Measurements from ENCODE around the gene LRRC45. TPM values are rescaled to one million over a fixed set of nuclear protein-coding genes. Genes with fewer than 3 reads are reported as not detected.
A peak's percentile ranks its signal among the peaks of the same experiment; 100 is the strongest.

The LRRC45 gene
- total and polyA plus RNA-seq, 2 of the 4 experiments (the other 2 are of a cell fraction): 7.2 to 10.2 TPM

- DNase-seq: peak; percentile 10
Observed at GRCh38 chr17:82013341-82013740, 9.8 kb upstream of the LRRC45 start.

More at GRCh38 chr17:82013341-82013740, 9.8 kb upstream of the LRRC45 start:
- no peak overlapping the region for H4K91ac ChIP-seq (ENCODE audit: insufficient read depth, low read depth, low read length)
- H4K5ac ChIP-seq (ENCODE audit: low read depth, low read length): no peak overlapping the region
- no TSS peak for BruUV-seq (replicated peaks)
- H3K14ac ChIP-seq (replicated peaks; ENCODE audit: low read depth, low read length): no peak overlapping the region
- H3K56ac ChIP-seq (ENCODE audit: extremely low read depth, insufficient read depth, low read length): no peak overlapping the region
- no peak overlapping the region for H2BK20ac ChIP-seq (ENCODE audit: low read depth, low read length)
- 44% methylated on average over 7 of the region's 22 CpGs; no CpG with 5 or more reads in 1 of the 2 experiments for WGBS, 2 experiments (ENCODE audit: extremely low coverage in 2 of 2, insufficient read length in 1 of 2)
- H3K9me1 ChIP-seq (ENCODE audit: insufficient read depth, low read length): no peaks in the 10 kb centered on the region
- peaks cover 7% of the 10 kb centered on the region; the same call in 1 of the 2 replicates for H3K36me3 ChIP-seq (ENCODE audit: control insufficient read depth, insufficient read depth, low read length)
- H2AK5ac ChIP-seq (ENCODE audit: low read depth, low read length): no peak overlapping the region
- no peak overlapping the region for H4K8ac ChIP-seq (ENCODE audit: low read depth in 2 of 2, low read length in 2 of 2)
- H3K79me1 ChIP-seq (ENCODE audit: low read depth in 1 of 2, low read length in 2 of 2): no peaks in the 10 kb centered on the region
- H3K18ac ChIP-seq (ENCODE audit: low read depth, low read length): no peak overlapping the region
- ChIA-PET POLR2A (ENCODE audit: unreplicated experiment) (no interaction called here), CTCF (interaction anchor here (1.3 kb wide), 1 partner anchor 54 kb away, joined by 3 read pairs; no protein-coding TSS in a partner anchor)
- intact Hi-C loops (cut with micrococcal nuclease): no loop called here
- no peaks in the 10 kb centered on the region for H3K9me3 ChIP-seq (ENCODE audit: control insufficient read depth, insufficient read depth, low read length)
- dilution Hi-C loops (cut with HindIII; ENCODE audit: low sequenced_read_pairs, unreplicated experiment): no loop called here
- no peak overlapping the region for H3K4me2 ChIP-seq (ENCODE audit: low read depth, low read length)
- H2BK5ac ChIP-seq (ENCODE audit: low read depth, low read length, poor library complexity, severe bottlenecking): no peak overlapping the region
- H3K4me3 ChIP-seq (ENCODE audit: insufficient read depth, low read depth, low read length): no peak overlapping the region
- no peak overlapping the region for H3K23ac ChIP-seq (ENCODE audit: low read depth, low read length)
- no peaks in the 10 kb centered on the region for H3K4me1 ChIP-seq (ENCODE audit: control insufficient read depth, insufficient read depth, low read length)
- TF ChIP-seq RCOR1 (IDR thresholded peaks at IDR 0.05; ENCODE audit: insufficient replicate concordance, low read length) (no peak), CHD1 (IDR thresholded peaks at IDR 0.05; ENCODE audit: low read depth, low read length) (no peak), FOS (IDR thresholded peaks at IDR 0.05; ENCODE audit: low read depth, low read length) (no peak)
- TF ChIP-seq, protein P1, sequence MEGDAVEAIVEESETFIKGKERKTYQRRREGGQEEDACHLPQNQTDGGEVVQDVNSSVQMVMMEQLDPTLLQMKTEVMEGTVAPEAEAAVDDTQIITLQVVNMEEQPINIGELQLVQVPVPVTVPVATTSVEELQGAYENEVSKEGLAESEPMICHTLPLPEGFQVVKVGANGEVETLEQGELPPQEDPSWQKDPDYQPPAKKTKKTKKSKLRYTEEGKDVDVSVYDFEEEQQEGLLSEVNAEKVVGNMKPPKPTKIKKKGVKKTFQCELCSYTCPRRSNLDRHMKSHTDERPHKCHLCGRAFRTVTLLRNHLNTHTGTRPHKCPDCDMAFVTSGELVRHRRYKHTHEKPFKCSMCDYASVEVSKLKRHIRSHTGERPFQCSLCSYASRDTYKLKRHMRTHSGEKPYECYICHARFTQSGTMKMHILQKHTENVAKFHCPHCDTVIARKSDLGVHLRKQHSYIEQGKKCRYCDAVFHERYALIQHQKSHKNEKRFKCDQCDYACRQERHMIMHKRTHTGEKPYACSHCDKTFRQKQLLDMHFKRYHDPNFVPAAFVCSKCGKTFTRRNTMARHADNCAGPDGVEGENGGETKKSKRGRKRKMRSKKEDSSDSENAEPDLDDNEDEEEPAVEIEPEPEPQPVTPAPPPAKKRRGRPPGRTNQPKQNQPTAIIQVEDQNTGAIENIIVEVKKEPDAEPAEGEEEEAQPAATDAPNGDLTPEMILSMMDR (conservative IDR thresholded peaks at IDR 0.05; ENCODE audit: low read depth, low read length): no peak
- H3K27me3 ChIP-seq (ENCODE audit: control insufficient read depth, insufficient read depth, low read length): no peaks in the 10 kb centered on the region
- no peak overlapping the region for H2BK120ac ChIP-seq (ENCODE audit: low read depth, low read length)
- in situ Hi-C loops (cut with MboI; ENCODE audit: low sequenced_read_pairs): no loop called here
- H2BK15ac ChIP-seq (ENCODE audit: low read depth, low read length): no peak overlapping the region
- no peak for ATAC-seq (ENCODE audit: low read depth)
- H4K20me1 ChIP-seq (ENCODE audit: insufficient read depth, low read length): no peaks in the 10 kb centered on the region; the same call in 1 of the 2 replicates
- no peak overlapping the region for H2AFZ ChIP-seq (replicated peaks; ENCODE audit: low read length, poor library complexity)
- H3K9ac ChIP-seq (ENCODE audit: low read depth, low read length): no peak overlapping the region
- no peak overlapping the region for H2AK9ac ChIP-seq (replicated peaks; ENCODE audit: low read depth, low read length, poor library complexity)
- H3K4ac ChIP-seq (ENCODE audit: low read depth, low read length): no peak overlapping the region
- H3K27ac ChIP-seq (ENCODE audit: insufficient read depth, low read length): no peak overlapping the region

All from IMR-90 (cell line).